Prostate gland (tissue), 2 donors: Measurements from ENCODE around the gene ZNF737. TPM values are rescaled to one million over a fixed set of nuclear protein-coding genes. Genes with fewer than 3 reads are reported as not detected.
"Not testable (repeated sequence)": the region's sequence is repeated elsewhere in the genome, so short reads cannot be mapped to it uniquely, and the experiment has no call there.

Source experiments
- DNase-seq: peaks from one replicate; pipeline ENCODE4 v3.0.0-alpha.2; 2019; ENCODE audit warnings: low spot score
- H3K27ac ChIP-seq, 2 donors: fragments of 200-600 bp; sonication (generic); 2 replicates each; pipeline ENCODE4 v1.5.1; 2017 to 2019
- H3K27me3 ChIP-seq: fragments of 200-600 bp; sonication (generic); replicated peaks from 2 replicates; pipeline ENCODE4 v1.5.1; 2019; ENCODE audit not compliant: insufficient read depth
- H3K36me3 ChIP-seq, 2 donors: fragments of 200-600 bp; sonication (generic); 1 replicate in 1 of 2; 2 replicates in 1 of 2; pipeline versions ENCODE4 v1.5.1 to v1.8.1; 2017 to 2019
- H3K4me1 ChIP-seq: fragments of 200-600 bp; sonication (generic); replicated peaks from 2 replicates; pipeline ENCODE4 v1.5.1; 2019
- H3K4me3 ChIP-seq, 2 donors: fragments of 200-600 bp; sonication (generic); 2 replicates each; pipeline ENCODE4 v1.5.1; 2017 to 2019
- H3K9me3 ChIP-seq: fragments of 200-600 bp; sonication (generic); 2 replicates; pipeline ENCODE4 v1.5.1; 2017
- CTCF ChIP-seq, 4 experiments: fragments of 200-600 bp in 2 of 4; fragments of 450-650 bp in 2 of 4; sonication (generic) in 2 of 4; IDR thresholded peaks; 1 replicate in 3 of 4; 2 replicates in 1 of 4; pipeline ENCODE4 v1.5.1; 2016 to 2019; ENCODE audit warnings: antibody characterized with exemption in 4 of 4, mild to moderate bottlenecking in 2 of 4, moderate library complexity in 2 of 4
- POLR2A ChIP-seq: fragments of 450-650 bp; IDR thresholded peaks from one replicate; pipeline ENCODE4 v1.6.1; 2016; ENCODE audit warnings: antibody characterized with exemption, mild to moderate bottlenecking
- POLR2AphosphoS5 ChIP-seq: sonication (generic); formaldehyde crosslinking; IDR thresholded peaks from one replicate; pipeline ENCODE4 v1.6.1; 2017; ENCODE audit warnings: antibody characterized with exemption
- WGBS: methylation state at CpG from one replicate; pipeline ENCODE4 v1.1.5; 2018; 5-methylcytosine and 5-hydroxymethylcytosine counted together
- intact Hi-C: fragments of 100-400 bp; cut with DNase I; formaldehyde crosslinking; loops from one replicate; pipeline ENCODE4 v1.14.2; 2022
- total RNA-seq, 2 donors: library from RNA; depleted of rRNA; stranded (reverse); fragments of >200 nt; gene quantifications; one replicate each; pipeline ENCODE4 v1.1.0, GENCODE V29; 2016

ZNF737 gene
- total RNA-seq, 2 donors from 2014 or later: 22.1 to 39.8 TPM

- H3K36me3 ChIP-seq: no peaks in the 10 kb centered on the region
- H3K4me1 ChIP-seq: no peaks in the 10 kb centered on the region
- H3K4me3 ChIP-seq: no peak overlapping the region
- intact Hi-C loops: no loop called here
- TF ChIP-seq POLR2A (no peak), CTCF (IDR thresholded peaks at IDR 0.05) (no peak), POLR2AphosphoS5 (no peak)
- no peaks in the 10 kb centered on the region for H3K9me3 ChIP-seq
- H3K27me3 ChIP-seq: no peaks in the 10 kb centered on the region
- no peak for DNase-seq
- no peak overlapping the region for H3K27ac ChIP-seq
Measured at GRCh38 chr19:20558571-20558970, 7.0 kb downstream of the ZNF737 start.

DNA sequence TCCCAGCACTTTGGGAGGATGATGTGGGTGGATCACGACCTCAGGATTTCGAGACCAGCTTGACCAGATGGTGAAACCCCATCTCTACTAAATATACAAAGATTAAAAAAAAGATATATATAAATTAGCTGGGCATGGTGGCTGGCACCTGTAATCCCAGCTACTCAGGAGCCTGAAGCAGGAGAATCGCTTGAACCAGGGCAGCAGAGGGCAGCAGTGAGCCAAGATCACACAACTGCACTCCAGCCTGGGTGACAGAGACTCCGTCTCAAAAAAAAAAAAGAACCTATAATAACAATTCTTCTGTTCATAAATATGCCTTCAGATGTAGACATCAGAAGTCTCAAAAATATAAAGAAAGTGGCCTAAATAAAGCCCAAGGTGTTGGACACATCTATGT, 7.6 kb downstream of the ZNF737 start:
- Histone ChIP-seq H3K27ac (no peak overlapping the region), H3K9me3 (no peaks in the 10 kb centered on the region), H3K4me3 (no peak overlapping the region), H3K36me3 (no peaks in the 10 kb centered on the region), H3K27me3 (no peaks in the 10 kb centered on the region), H3K4me1 (no peaks in the 10 kb centered on the region)
- TF ChIP-seq CTCF (IDR thresholded peaks at IDR 0.05) (peak in 1 of 4 experiments; percentile 6), POLR2A (no peak), POLR2AphosphoS5 (no peak)
- 62% methylated on average over 4 of the region's 4 CpGs for WGBS
- intact Hi-C loops: no loop called here
- no peak for DNase-seq

DNA sequence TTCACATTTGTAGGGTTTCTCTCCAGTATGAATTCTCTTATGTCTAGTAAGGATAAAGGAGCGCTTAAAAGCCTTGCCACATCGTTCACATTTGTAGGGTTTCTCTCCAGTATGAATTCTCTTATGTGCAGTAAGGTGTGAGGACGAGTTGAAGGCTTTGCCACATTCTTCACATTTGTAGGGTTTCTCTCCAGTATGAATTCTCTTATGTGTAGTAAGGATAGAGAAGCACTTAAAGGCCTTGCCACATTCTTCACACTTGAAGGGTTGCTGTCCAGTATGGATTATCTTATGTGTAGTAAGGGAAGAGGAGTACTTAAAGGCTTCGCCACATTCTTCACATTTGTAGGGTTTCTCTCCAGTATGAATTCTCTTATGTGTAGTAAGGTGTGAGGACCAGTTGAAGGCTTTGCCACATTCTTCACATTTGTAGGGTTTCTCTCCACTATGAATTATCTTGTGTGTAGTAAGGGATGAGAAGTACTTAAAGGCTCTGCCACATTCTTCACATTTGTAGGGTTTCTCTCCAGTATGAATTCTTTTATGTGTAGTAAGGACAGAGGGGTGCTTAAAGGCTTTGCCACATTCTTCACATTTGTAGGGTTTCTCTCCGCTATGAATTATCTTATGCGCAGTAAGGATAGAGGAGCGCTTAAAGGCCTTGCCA, 20.8 kb downstream of the ZNF737 start:
- H3K27ac ChIP-seq, H3K4me1 ChIP-seq, intact Hi-C loops, DNase-seq, H3K9me3 ChIP-seq, H3K27me3 ChIP-seq, H3K4me3 ChIP-seq: not testable (repeated sequence)
- peaks cover 13 to 31% of the 10 kb centered on the region in 2 donors for H3K36me3 ChIP-seq
- WGBS: 94% methylated on average over 7 of the region's 7 CpGs

GRCh38 chr19:20530303-20530702, 35.3 kb downstream of the ZNF737 start:
- H3K27ac ChIP-seq, H3K4me3 ChIP-seq, intact Hi-C loops, H3K9me3 ChIP-seq, H3K36me3 ChIP-seq, H3K27me3 ChIP-seq, H3K4me1 ChIP-seq, DNase-seq: not testable (repeated sequence)
- WGBS: 100% methylated on average over 2 of the region's 29 CpGs

DNA sequence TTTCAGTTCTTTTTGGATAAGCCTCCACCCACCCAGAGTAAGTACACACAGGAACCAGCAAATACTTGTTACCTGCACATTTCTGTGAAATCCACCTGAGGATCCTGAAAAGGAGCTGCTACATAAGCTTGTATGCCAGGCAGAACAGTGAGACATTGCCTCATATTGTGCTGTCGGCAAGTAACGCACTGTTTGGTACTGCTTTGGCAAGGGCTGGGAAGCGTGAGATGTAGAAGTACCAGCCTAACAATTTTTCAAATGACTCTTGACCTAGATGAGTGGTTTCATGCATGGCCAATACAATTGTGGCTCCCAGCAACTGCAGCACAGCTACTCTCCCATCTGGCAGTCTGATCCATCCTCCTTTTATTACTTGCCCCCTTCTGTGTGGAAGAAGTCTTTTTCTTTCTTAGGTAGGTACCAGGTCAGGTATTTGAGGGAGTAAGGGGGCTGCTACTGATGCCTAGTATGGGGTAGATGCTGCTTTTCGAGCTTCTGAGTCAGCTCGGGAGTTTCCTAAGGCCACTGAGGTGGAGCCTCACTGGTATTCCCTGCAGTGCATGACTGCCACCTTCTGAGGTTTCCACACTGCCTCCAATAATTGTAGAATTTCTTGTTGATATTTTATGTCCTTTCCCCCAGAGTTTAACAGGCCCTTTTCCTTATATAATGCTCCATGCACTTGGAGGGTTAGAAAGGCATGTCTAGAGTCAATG, 52.2 kb downstream of the ZNF737 start:
- TF ChIP-seq POLR2AphosphoS5 (no peak), POLR2A (no peak), CTCF (IDR thresholded peaks at IDR 0.05) (no peak)
- intact Hi-C loops: no loop called here
- no peaks in the 10 kb centered on the region for H3K36me3 ChIP-seq
- no peaks in the 10 kb centered on the region for H3K4me1 ChIP-seq
- no peaks in the 10 kb centered on the region for H3K9me3 ChIP-seq
- no peak overlapping the region for H3K27ac ChIP-seq
- H3K27me3 ChIP-seq: no peaks in the 10 kb centered on the region
- WGBS: 67% methylated on average over 5 of the region's 5 CpGs
- DNase-seq: no peak
- no peak overlapping the region for H3K4me3 ChIP-seq

- DNase-seq: peak; percentile 8
- WGBS: 31% methylated on average over 1 of the region's 1 CpG
- H3K36me3 ChIP-seq: no peaks in the 10 kb centered on the region
- no peaks in the 10 kb centered on the region for H3K4me1 ChIP-seq
- no peak overlapping the region for H3K27ac ChIP-seq
- H3K4me3 ChIP-seq: no peak overlapping the region
- H3K9me3 ChIP-seq: no peaks in the 10 kb centered on the region
- no peak for TF ChIP-seq CTCF (IDR thresholded peaks at IDR 0.05)
- no peak for TF ChIP-seq POLR2A
- TF ChIP-seq POLR2AphosphoS5: no peak
- H3K27me3 ChIP-seq: no peaks in the 10 kb centered on the region
- intact Hi-C loops: no loop called here
Measured at GRCh38 chr19:20503476-20503875, 62.1 kb downstream of the ZNF737 start.
